Measurements from ENCODE around the gene UGT1A4.
"Not testable (repeated sequence)": the region's sequence is repeated elsewhere in the genome, so short reads cannot be mapped to it uniquely, and the experiment has no call there.

UGT1A4 gene

DNA sequence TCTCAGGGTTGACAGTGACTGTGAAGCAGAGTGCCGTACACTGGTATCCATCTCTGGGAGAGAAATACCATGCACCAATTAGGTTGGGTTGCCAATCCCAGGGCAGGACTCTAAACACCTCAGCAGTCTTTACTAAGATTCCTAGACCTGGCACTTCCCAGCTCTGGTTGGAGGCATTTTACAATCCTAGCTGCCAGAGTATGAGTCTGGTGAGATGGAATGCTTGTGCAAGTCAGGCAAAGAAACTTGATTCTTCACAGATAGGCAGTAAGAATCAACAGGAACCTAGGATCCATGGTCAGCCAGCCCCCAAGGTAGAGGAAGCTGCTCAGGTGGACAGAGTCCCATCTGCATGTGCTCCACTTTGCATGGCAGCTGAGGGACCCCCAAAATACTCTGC lies 11.8 kb upstream of the UGT1A4 start:
- TF ChIP-seq JUND (IDR thresholded peaks at IDR 0.05; ENCODE audit: low read depth), result no peak
- in situ Hi-C loops (cut with HindIII; ENCODE audit: low pct_unique_long_range_greater_than_20kb, low sequenced_read_pairs), result no loop called here
- DNase-seq (ENCODE audit: low read depth in 1 of 2, low spot score in 1 of 2), result no peak

GRCh38 chr2:233707940-233708644 lies 10.4 kb upstream of the UGT1A4 start:
- TF ChIP-seq JUND (IDR thresholded peaks at IDR 0.05; ENCODE audit: low read depth), result no peak
- DNase-seq (ENCODE audit: low read depth in 1 of 2, low spot score in 1 of 2), result no peak
- in situ Hi-C loops (cut with HindIII; ENCODE audit: low pct_unique_long_range_greater_than_20kb, low sequenced_read_pairs), result no loop called here

DNA sequence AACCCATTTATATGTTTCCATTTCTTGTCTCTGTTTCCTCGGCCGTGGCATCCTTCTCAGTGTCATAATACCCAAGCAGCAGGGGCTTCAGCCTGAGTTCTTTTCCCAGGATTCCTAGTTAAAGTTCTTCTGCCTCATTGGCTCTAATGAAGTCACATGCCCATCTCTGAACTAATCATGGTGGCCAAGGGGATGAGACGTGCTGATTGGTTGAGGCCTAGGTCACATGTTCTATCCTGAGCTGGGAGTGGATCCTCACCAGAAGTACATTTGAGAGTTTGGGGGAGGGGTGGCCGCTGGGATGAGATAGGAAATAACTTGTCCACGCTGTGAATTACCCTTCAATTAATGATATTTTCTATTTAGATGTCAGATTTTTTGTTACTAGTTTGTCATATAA lies 9.6 kb upstream of the UGT1A4 start:
- no peak for TF ChIP-seq JUND (IDR thresholded peaks at IDR 0.05; ENCODE audit: low read depth)
- peak in 1 of 2 experiments; percentile 7 for DNase-seq (ENCODE audit: low read depth in 1 of 2, low spot score in 1 of 2)
- in situ Hi-C loops (cut with HindIII; ENCODE audit: low pct_unique_long_range_greater_than_20kb, low sequenced_read_pairs), result no loop called here

GRCh38 chr2:233711312-233712008 lies 7.1 kb upstream of the UGT1A4 start:
- no peak for TF ChIP-seq JUND (IDR thresholded peaks at IDR 0.05; ENCODE audit: low read depth)
- in situ Hi-C loops (cut with HindIII; ENCODE audit: low pct_unique_long_range_greater_than_20kb, low sequenced_read_pairs), result no loop called here
- DNase-seq (ENCODE audit: low read depth in 1 of 2, low spot score in 1 of 2), result peak; percentile 23 to 73

DNA sequence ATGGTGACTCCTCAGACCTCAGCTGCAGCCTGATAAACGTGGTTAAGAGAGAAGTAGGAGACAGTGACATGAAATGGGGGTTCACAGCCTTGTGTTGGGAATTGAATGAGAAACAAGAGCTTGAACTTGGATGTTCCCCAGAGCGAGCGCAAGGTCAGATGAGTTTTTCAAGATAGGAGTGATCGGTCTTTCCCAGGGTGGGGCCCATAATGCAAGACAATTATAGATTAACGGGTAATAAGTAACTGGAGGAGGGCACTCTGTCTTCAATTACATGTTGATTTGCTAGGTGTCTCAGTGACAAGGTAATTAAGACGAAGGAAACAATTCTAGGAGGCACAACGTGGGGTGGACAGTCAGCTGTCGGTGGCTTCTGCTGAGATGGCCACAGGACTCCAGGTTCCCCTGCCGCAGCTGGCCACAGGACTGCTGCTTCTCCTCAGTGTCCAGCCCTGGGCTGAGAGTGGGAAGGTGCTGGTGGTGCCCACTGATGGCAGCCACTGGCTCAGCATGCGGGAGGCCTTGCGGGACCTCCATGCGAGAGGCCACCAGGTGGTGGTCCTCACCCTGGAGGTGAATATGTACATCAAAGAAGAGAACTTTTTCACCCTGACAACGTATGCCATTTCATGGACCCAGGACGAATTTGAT lies 5.8 kb upstream of the UGT1A4 start, which contains the start of gene UGT1A5:
Gene UGT1A5 (plus strand): TSS at position 297 of the 651 bp plus-strand sequence. CDS start 85 bp downstream, at position 382.
- no peak for TF ChIP-seq JUND (IDR thresholded peaks at IDR 0.05; ENCODE audit: low read depth)
- no peak for DNase-seq (ENCODE audit: low read depth in 1 of 2, low spot score in 1 of 2)
- in situ Hi-C loops (cut with HindIII; ENCODE audit: low pct_unique_long_range_greater_than_20kb, low sequenced_read_pairs), result no loop called here

DNA sequence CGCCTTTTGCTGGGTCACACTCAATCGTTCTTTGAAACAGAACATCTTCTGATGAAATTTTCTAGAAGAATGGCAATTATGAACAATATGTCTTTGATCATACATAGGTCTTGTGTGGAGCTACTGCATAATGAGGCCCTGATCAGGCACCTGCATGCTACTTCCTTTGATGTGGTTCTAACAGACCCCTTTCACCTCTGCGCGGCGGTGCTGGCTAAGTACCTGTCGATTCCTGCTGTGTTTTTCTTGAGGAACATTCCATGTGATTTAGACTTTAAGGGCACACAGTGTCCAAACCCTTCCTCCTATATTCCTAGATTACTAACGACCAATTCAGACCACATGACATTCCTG lies 5.3 kb upstream of the UGT1A4 start:
- DNase-seq (ENCODE audit: low read depth in 1 of 2, low spot score in 1 of 2), result no peak
- no peak for TF ChIP-seq JUND (IDR thresholded peaks at IDR 0.05; ENCODE audit: low read depth)
- in situ Hi-C loops (cut with HindIII; ENCODE audit: low pct_unique_long_range_greater_than_20kb, low sequenced_read_pairs), result no loop called here

DNA sequence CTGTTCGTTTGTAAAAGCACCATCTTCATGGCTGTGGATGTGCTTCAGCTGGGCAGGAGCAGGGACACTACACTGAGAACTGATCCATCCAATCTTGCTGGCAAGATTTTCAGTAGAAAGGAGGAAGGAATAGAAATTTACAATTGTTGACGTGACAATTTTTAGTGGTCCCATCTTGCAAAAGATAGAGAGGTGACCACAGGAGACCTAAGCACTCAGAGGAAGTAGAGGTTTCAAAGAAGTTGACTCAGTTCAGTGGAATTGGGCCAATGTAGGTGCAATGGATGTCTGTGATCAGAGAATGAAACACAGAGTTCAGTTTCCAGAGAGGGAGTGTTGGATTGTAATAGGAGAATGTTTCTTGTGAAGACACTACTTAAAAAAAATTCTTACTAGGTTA lies 4.4 kb upstream of the UGT1A4 start:
- no peak for DNase-seq (ENCODE audit: low read depth in 1 of 2, low spot score in 1 of 2)
- in situ Hi-C loops (cut with HindIII; ENCODE audit: low pct_unique_long_range_greater_than_20kb, low sequenced_read_pairs), result no loop called here
- TF ChIP-seq JUND (IDR thresholded peaks at IDR 0.05; ENCODE audit: low read depth), result no peak

- DNase-seq (ENCODE audit: low read depth in 1 of 2, low spot score in 1 of 2), result no peak
- no peak for TF ChIP-seq JUND (IDR thresholded peaks at IDR 0.05; ENCODE audit: low read depth)
- in situ Hi-C loops (cut with HindIII; ENCODE audit: low pct_unique_long_range_greater_than_20kb, low sequenced_read_pairs), result no loop called here
These were observed 10.3 kb downstream of the UGT1A4 start, which contains the start of gene UGT1A3 for GRCh38 chr2:233728723-233729301. Gene UGT1A3 (plus strand): TSS chr2:233729042. CDS start chr2:233729127, 85 bp downstream.

GRCh38 chr2:233736868-233737653 lies 18.5 kb downstream of the UGT1A4 start:
- not testable (repeated sequence) for DNase-seq (ENCODE audit: low read depth in 1 of 2, low spot score in 1 of 2)

DNA sequence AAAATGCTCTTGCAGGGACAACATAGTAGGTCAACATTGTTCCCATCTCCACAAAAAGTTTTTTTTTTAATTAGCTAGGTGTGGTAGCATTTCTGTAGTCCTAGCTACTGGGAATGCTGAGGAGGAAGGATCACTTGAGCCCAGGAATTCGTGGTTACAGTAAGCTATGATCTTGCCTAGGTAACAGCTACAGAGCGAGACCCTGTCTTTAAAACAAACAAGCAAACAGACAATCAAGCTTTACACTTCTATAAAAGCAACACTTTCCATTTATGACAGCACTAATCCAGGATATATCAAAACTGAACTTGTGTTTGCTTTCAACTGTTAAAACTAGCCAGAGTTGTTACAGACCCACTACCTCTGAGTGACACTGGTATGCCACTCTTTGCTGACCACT lies 22.3 kb downstream of the UGT1A4 start:
- DNase-seq (ENCODE audit: low read depth in 1 of 2, low spot score in 1 of 2), result no peak
- no peak for TF ChIP-seq JUND (IDR thresholded peaks at IDR 0.05; ENCODE audit: low read depth)
- in situ Hi-C loops (cut with HindIII; ENCODE audit: low pct_unique_long_range_greater_than_20kb, low sequenced_read_pairs), result no loop called here

More at GRCh38 chr2:233736868-233737653, 18.5 kb downstream of the UGT1A4 start:
- in situ Hi-C loops (cut with HindIII; ENCODE audit: low pct_unique_long_range_greater_than_20kb, low sequenced_read_pairs), result not testable (repeated sequence)

- TF ChIP-seq JUND (IDR thresholded peaks at IDR 0.05; ENCODE audit: low read depth), result no peak
- in situ Hi-C loops (cut with HindIII; ENCODE audit: low pct_unique_long_range_greater_than_20kb, low sequenced_read_pairs), result no loop called here
- DNase-seq (ENCODE audit: low read depth in 1 of 2, low spot score in 1 of 2), result no peak
These were observed 25.1 kb downstream of the UGT1A4 start for GRCh38 chr2:233743464-233744259.

Measured in T47D (cell line).